Measurements from ENCODE around the gene DRD5.
"Not testable (repeated sequence)": the region's sequence is repeated elsewhere in the genome, so short reads cannot be mapped to it uniquely, and the experiment has no call there.

DRD5 gene

GRCh38 chr4:9781343-9782135, at the start of gene DRD5:
Gene DRD5, plus strand, starts transcription at chr4:9781634. Its CDS starts 396 bp downstream, at chr4:9782030.
- no peak for FAIRE-seq

DNA sequence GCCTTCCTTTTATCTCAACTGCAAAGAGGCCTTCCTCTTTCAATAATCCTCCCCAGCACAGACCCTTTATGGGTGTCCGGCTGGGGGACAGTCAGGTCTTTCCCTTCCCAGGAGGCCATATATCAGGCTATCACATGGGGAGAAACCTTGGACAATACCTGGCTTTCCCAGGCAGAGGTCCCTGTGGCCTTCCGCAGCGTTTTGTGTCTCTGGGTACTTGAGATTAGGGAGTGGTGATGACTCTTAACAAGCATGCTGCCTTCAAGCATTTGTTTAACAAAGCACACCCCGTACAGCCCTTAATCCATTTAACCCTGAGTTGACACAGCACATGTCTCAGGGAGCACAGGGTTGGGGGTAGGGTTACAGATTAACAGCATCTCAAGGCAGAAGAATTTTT, 49.2 kb upstream of the DRD5 start:
- not testable (repeated sequence) for FAIRE-seq

DNA sequence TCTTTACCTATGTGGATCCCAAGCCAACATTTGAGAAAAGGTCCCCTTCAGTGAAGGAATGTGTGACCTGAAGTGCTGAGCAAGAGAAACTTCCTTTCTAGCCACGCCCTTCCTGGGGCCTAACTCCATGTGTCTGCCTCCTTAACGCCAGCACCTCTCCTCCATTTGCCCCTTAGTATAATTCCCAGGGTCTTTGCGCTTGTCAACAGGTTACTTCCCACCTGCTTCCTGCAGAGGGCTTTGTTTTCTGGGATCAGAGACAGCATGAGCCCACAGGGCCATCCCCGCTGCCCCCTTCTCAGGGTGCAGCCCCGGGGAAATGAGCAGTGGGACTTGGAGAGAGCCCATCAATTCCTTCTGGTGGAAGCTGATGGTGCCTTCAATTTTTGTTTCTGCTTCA, 45.9 kb upstream of the DRD5 start:
- no peak for FAIRE-seq

GRCh38 chr4:9737280-9737679, 44.2 kb upstream of the DRD5 start:
- not testable (repeated sequence) for FAIRE-seq

DNA sequence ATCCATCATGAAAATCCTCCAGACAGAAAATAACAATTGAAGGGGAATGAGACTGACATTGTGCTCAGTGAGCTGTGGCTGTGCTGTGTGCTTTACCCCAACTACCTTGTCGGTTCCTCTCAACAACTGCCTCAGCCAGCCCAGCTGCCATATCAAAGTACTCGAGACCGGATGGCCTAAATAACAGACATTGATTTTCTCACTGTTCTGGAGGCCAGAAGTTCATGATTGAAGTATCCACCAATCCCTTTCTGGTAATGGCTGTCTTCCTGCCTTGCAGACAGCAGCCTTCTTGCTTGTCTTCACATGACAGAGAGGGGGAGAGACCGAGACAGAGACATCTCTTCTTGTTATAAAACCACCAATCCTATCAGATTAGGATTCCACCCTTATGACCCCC, 37.6 kb upstream of the DRD5 start:
- not testable (repeated sequence) for FAIRE-seq

DNA sequence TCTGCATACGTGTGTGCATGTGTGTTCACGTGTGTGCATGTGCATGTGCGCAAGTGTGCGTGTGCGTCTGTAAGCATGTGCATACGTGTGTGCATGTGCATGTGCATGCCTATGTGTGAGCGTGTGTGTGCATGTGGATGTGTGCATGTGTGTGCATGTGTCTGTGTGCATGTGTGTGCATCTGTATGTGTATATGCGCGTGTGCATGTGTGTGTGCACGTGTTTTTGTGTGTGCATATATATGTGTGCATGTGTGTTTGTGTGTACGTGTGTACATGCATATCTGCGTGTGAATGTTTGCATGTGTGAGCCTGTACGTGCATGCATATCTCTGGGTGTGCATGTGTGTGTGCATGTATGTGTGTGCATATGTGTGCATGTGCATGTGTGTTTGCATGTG, 35.7 kb upstream of the DRD5 start:
- FAIRE-seq = no peak

GRCh38 chr4:9758641-9759317, 22.7 kb upstream of the DRD5 start:
- no peak for FAIRE-seq

GRCh38 chr4:9762823-9763475, 18.5 kb upstream of the DRD5 start:
- peak; percentile 73 for FAIRE-seq

- FAIRE-seq = no peak
Observed at GRCh38 chr4:9764155-9764696, 17.2 kb upstream of the DRD5 start.

DNA sequence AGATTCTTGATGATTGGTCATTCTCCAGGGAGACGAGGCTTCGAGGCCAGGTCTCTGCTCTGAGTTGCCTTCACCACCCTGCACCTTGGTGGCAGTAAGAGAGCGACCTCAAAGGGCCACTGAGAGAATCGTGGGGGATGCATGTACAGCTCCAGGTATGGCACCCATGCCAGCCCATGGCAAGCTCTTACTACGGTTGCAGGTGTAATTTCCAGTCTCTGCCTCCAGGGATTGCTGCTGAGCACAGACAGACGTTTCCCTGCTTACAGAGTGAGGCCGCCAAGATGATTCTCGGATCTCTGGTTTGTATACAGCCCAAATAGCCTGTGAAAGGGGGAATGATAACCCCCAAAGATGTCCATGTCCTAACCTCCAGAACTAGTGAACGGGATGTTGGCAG, 16.3 kb upstream of the DRD5 start:
- FAIRE-seq = no peak

DNA sequence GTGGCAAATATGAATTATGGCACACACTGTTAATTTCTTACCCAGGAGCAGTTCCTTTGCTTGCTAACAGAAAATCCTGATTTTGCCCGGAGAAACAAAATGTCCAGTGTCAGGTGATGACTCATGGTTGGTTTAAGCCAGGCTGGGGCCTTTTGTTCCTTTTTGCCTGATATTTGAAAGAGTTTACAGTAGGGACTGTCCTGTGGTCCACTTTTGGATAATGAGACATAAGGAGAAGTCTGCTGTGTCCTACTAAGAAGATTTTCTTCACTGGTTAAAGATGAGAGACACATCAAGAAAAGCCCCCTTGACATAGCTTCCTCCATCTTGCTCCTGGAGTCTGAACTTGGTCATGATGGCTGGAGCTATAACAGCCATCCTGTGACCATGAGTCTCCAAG, 12.1 kb upstream of the DRD5 start:
- FAIRE-seq = no peak

DNA sequence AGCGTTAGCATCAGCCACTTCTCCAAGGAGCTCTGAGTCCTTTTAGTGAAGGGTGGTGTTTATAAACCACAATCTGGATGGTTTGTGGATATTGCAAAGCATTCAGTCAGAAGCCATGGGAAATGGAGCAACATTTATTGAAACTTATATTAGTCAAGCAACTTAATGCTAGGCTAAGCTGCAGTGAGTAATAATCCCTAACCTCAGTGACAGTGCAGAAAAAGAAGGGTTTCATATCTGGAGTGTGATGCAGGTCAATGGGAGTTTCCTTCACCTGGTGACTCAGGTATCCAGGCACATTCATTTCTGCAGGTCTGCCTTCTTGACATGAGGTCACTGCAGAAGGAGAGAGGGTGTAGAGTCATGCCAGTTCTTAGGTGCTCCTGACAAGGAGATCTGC, 10.4 kb upstream of the DRD5 start:
- no peak for FAIRE-seq

DNA sequence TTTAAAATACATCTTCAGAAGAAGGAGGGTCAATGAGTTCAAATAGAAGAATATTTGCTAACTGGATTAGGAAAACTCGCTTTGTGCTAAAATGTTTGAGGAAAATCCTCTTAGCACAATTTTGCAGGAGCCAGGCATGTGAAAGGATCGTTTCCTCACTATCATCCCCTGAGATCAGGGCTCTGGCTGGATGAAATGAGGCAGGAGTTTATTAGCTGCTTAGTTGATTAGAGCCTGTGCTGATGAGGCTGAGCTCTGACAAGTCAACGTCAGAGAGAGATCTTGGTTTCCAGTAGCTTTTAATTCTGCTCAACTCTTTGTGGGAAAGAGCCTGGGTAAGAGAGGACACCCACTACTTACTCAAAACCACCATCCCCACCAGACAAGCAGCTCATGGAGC, 8.0 kb upstream of the DRD5 start:
- no peak for FAIRE-seq

DNA sequence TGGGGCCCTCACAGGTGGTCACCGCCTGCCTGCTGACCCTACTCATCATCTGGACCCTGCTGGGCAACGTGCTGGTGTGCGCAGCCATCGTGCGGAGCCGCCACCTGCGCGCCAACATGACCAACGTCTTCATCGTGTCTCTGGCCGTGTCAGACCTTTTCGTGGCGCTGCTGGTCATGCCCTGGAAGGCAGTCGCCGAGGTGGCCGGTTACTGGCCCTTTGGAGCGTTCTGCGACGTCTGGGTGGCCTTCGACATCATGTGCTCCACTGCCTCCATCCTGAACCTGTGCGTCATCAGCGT, 652 bp downstream of the DRD5 start:
- FAIRE-seq = no peak

GRCh38 chr4:9785891-9786290, 4.5 kb downstream of the DRD5 start:
- not testable (repeated sequence) for FAIRE-seq

DNA sequence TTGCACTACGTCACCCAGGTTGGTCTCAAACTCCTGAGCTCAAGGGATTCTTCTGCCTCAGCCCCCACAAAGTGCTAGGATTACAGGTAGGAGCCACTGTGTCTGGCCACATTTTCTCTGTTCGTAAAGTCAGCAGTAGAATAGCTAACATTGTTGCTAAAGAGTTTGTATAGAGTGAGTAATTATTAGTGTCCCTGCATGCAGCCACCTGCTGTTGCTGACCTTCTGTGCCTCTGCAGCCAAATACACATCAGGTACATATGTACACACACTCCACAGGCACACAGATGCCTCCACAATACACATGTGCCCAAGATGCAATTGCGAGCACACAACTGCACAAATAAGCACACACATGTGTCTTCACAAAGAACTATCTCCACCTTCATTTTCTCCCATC, 10.9 kb downstream of the DRD5 start:
- no peak for FAIRE-seq

GRCh38 chr4:9796641-9797040, 15.2 kb downstream of the DRD5 start:
- FAIRE-seq = not testable (repeated sequence)

- FAIRE-seq = no peak
Observed at GRCh38 chr4:9800848-9801247, 19.4 kb downstream of the DRD5 start.

GRCh38 chr4:9804918-9805317, 23.5 kb downstream of the DRD5 start:
- FAIRE-seq = no peak

DNA sequence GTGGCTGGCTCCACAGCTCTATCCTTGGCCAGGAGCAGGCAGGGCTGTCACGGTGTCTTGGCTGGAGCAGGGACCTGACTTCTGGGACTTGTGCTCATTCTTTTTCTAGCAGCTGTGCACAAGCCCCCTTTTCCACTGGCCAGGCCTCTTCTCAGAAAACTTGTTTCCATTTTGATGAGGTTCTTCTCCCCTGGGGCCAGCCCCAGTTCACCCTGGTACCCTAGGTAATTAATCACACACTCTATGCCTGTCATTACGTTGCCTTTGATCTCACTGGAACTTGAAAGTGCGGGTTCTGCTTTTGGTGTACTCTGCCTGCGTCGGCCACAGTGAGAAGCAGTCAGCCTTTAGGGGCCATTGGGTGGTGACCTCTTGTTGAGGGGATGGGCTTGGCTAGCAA, 26.6 kb downstream of the DRD5 start:
- FAIRE-seq = no peak

GRCh38 chr4:9811806-9812205, 30.4 kb downstream of the DRD5 start:
- no peak for FAIRE-seq

DNA sequence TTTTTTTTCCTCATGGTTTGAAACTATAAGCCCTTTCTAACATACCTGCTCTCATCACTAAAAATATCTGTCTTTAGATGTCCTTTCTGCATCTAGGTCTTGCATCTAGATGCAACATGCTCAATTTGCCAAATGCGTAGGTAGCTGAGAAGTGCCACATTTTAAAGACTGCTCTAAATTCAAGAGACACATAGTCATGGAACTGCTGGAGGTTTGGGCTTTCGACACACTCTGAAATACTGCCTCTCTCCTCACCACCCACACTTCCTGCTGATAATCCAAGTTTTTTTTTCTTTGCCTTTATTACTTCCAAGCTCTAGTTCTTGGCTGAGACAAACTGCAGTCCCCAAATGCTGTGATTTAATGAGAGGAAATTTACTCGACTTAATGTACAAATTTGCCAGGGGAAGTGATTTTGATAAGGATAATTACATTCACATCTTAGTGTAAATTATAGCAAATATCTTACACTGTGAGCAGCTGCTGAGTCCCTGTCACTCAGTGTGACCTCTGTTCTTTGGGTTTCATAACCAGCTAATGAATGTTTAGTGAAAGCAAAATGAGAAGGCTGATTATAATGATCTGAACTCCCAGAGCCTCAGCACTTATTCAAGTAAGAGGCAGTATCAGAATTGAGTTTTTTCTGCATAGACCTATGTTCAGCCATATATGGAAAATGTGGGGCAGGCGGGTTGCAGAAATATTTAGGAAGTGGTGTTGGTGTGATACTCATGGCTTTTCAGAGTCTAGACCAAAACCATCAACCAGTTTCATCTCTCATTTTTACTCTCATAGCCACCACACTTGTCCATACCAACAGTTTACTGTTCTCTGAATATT, 31.3 kb downstream of the DRD5 start:
- FAIRE-seq = no peak

DNA sequence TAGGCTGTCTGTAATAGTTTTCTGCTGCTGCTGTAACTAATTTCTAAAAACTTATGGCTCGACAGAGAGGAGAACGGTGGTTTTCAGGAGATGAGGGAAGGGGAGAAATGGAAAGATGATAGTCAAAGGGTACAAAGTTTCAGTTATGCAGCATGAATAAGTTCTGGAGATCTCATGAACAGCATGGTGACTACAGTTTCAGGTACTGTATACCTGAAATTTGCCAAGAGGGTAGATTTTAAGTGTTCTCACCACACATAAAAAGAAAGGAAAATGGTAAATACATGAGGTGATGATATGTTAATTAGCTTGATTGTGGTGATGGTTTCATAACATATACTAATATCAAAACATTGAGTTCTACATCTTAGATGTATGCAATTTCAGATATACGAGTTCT, 34.9 kb downstream of the DRD5 start:
- no peak for FAIRE-seq

Measured in islet of Langerhans (tissue), 1 donor.